A204.1 (cell line): Measurements from ENCODE around the gene IFRD2.
"Not testable (repeated sequence)": the region's sequence is repeated elsewhere in the genome, so short reads cannot be mapped to it uniquely, and the experiment has no call there.

Source experiments
- FAIRE-seq: peaks from 2 replicates; lab custom pipeline; 2012; peaks lifted over from hg19 to GRCh38; lab: Jason Lieb, UNC

IFRD2 gene

DNA sequence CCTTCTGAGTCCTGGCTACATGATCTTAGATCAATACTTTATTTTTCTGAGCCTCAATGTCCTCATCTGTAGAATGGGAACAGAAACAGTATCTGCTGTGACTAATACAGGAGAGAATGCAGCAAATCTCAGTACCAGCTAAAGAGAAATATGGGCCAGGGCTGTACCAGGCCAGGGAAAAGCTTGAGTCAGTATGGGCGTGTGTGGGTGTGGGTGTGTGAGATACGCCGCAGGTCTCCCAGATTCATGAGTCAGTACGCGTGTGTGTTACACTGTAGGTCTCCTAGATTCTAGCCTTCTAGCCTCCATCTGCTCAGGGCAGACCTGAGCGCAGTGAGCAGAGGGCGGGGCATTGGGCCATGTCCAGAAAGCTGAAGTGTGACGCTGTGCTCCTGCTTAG is 41.0 kb downstream of the IFRD2 start:
- FAIRE-seq, result no peak

DNA sequence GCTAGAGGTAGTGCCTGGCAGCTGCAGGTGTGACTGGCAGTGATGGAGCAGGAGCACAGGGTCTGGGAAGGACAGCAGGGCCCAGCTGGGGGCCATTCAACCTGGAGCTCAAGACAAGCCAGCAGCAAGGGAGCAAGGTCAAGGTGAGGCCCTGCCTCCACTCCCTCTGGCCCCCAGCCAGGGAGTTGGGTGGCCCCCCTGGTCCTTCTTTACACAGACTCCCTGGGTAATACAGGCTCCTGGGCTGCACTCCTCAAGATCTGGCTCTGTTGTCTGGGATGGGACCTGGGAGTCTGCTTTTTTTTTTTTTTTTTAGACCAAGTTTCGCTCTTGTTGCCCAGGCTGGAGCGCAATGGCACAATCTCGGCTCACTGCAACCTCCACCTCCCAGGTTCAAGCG is 41.7 kb downstream of the IFRD2 start:
- FAIRE-seq, result no peak

DNA sequence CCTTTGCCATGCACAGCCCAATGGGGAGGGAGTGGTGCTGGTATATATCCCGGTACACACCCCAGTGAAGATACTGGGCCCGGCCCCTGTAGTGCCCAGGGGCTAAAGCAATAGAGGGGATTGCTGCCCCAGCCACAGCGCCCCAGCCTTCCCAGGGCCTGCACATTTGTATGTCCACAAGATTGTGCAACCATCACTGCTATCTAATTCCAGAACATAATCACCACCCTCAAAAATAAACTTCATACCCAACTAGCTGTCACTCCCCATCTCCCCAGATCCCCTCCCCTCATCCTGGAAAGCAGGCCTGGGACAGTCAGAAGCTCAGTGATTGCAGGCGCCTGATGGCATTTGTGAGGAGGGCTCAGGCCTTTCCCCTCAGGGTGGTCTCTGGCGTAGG is 42.8 kb downstream of the IFRD2 start:
- no peak for FAIRE-seq

DNA sequence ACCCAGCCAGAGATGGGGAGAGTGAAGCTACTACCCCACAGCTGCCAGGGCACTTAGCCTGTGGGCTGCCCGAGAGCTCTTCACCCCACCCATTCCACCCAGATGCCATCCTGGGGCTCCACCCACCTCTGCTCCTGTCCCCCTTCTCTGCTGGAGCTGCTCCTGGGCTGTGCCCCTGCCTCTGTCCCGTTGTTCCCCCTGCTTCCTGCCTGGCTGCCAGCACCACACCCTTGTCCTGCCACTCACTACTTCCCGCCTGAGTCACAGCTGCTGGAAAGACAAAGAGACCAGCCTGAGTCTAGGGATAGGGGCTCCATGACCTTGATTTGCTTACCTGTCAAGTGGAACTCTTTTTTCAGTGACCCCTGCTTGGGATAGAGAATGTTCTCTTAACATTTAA is 43.8 kb downstream of the IFRD2 start:
- no peak for FAIRE-seq

DNA sequence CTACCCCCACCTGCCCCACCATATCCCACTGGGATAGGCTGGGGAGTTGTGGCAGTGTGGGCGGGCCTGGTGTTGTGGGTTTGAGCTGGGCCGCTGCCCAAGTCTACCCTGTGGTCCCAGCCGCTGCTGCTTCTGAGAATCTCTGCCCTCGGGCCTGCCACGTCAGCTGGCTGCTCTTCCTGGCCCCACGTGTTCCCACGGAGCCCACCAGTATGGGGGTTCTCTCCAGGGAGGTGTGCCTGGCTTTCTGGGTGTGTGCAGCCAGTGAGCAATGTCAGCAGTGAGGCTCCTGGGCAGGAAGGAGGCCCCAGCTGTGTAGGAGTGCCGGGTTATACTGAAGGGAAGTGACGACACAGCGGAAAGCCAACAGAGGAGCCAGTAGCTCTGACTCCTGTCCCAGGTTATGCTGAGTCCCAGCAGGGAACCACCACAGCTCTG is 45.7 kb downstream of the IFRD2 start:
- no peak for FAIRE-seq

- no peak for FAIRE-seq
Measured at GRCh38 chr3:50245831-50246516, 46.3 kb downstream of the IFRD2 start.

GRCh38 chr3:50245251-50245745 is 46.9 kb downstream of the IFRD2 start:
- FAIRE-seq, result no peak

GRCh38 chr3:50244813-50245212 is 47.4 kb downstream of the IFRD2 start:
- FAIRE-seq, result not testable (repeated sequence)

DNA sequence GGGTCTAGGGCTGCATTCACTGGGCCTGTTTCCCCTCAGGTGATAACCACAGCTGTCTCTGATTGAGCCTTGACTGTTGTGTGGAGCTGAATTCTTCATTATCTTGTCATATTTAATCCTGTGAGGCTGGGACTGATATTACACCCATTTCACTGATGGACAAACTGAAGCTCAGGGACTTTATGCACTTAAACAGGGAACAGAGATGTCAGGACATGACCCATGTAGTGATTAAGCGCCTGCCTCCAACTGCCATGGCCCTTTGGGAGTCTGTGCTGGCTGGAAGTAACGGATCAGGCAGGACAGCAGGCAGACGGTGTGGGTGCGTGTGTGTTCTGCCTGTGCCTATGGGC is 48.7 kb downstream of the IFRD2 start:
- FAIRE-seq, result no peak

DNA sequence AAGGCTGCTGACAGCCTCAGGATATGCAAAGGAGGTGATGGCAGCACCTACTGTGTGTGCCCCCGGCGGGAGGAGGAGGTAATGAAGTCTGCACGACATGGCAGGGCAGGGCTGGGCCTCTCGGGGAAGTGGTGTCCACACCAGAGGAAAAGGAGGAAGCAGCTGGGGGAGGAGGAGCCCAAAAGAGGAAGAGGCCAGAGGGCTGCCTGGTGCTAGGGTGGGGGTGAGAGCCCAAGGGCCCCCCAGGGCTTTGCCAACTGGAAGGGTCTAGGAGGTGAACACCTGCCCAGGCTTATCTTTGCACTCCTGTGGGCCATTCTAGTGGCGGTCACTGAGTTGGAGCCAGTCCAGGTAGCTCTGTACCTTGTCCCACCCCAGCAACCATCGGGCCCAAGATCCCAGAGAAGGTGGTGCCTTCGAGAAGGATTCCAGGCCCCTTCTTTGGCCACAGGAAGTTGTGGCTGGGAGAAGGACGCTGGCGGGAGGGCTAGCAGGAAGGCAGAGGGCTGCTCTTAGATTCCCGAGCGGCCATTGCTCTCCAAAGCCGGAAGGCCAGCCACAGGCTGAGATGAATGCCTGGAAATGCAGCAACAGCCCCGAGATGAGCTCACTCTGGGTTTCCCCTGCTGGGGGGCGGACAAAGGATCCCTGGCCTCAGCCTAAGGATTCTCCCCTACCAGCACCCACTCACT is 49.2 kb downstream of the IFRD2 start:
- FAIRE-seq, result no peak

- no peak for FAIRE-seq
Measured at GRCh38 chr3:50242381-50242770, 49.9 kb downstream of the IFRD2 start.

- no peak for FAIRE-seq
Measured at GRCh38 chr3:50241713-50242380, 50.4 kb downstream of the IFRD2 start.

DNA sequence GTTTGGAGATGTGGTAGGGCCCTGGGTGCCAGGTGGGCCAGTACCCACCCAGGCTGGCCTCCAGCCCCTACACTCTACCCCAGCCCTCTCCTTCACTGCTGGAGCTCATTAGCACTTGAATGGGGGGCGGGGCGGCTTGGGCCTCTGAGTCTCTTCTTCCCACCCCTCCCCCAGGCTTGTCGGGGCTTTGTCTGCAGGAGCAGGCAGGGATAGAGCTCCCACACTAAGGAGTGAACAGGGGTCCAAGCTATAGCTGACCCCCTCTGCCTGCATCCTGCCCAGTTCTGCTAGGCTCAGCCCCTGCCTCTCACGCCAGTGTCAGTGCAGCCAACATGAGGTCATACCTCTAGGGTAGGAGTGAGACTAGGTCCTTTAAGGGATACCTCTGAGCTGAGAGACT is 51.1 kb downstream of the IFRD2 start:
- FAIRE-seq, result no peak

GRCh38 chr3:50239649-50240048 is 52.6 kb downstream of the IFRD2 start:
- FAIRE-seq, result no peak

DNA sequence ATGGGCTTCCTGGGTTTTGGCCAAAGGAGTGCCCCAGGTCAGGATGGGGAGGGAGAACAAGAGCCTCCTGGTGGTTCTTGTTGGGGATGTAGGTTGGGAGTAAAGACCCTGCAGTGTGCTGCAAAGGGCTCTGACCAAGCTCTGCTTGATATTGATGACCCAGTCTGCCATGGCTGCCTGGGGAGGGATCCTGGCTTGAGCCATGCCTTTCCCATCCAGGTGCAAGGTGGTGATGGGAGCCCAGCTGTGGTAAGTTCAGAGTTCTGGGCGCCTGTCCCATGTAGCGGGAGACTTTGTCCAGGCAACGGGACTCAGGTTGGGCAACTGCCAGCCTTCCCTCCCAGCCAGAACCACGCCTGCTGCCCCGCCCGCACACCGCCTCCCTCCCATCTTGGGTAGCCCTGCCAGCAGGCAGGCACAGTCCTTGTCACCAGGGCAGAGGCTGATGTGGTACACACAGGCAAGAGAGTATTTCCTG is 53.6 kb downstream of the IFRD2 start:
- no peak for FAIRE-seq

- no peak for FAIRE-seq
Measured at GRCh38 chr3:50237754-50238548, 54.3 kb downstream of the IFRD2 start.
